HG03064 (cell line): ENCODE data around the gene TLE2.
"Not testable (repeated sequence)": the region's sequence is repeated elsewhere in the genome, so short reads cannot be mapped to it uniquely, and the experiment has no call there.

Experiments used
- ATAC-seq: cut with Tn5 transposase; IDR thresholded peaks from one replicate; pipeline ENCODE4 v1.9.1; 2021; ENCODE audit warnings: low read depth; ENCODE audit not compliant: unreplicated experiment

The TLE2 gene

DNA sequence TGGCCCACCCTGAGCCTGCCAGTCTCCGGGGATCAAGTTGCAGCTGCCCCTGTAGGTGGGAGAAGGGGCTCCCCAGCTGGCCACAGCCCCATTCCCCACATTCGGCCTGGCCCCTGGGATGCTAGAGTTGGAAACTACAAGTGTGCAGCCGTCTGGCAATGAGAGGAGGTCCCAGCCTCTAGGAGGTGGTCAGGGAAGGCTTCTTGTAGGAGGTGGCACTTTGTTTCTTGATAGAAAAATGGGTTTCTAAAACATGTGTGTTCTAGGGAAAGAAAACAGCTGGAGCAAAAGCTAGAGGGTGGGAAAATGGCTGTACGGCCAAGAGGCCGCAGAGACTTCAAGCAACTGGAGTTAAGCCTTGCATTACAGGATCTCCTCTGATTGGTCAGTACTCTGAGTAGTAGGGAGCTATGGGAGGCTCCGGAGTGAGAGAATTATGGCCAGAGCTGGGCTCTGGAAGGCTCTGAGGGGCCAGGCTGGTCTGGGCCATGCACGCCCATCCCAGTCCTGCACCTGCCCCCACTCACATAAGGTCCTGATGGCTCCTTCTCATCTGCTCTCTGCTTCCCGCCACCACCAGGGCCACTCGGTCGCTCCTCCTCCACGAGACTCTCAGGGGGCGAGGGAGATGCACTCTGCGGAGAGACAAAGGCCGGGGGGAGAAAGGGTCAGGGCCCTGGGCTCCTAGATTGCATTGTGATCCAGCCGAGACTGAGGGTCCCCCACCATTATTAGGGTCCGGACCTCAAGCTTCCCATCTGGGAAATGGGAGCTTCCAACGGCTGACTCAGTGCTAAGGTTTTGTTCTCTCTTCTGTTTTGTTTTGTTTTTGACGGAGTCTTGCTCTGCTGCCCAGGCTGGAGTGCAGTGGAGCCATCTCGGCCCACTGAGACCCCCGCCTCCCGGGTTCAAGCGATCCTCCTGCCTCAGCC is 13.7 kb downstream of the TLE2 start:
- ATAC-seq: no peak

DNA sequence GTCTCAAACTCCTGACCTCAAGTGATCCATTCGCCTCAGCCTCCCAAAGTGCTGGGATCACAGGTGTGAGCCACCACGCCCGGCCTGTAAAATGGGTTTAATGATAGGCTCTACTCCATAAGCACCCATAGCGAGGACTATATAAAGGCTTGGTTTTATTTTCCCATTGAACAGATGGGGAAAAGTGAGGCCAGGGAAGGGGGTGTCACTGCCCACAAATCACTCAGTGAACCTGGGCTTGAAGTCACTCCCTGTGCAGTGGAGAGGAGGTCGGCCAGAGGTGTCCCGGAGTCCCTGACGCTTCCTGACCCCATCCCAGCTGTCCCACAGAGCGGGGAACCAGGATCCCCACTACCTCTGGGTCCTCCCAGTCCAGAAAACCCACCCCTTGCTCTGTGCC is 14.9 kb downstream of the TLE2 start:
- no peak for ATAC-seq

- no peak for ATAC-seq
These were observed 15.8 kb downstream of the TLE2 start for GRCh38 chr19:3013263-3013725.

GRCh38 chr19:3012621-3013262 is 16.3 kb downstream of the TLE2 start:
- ATAC-seq: no peak

GRCh38 chr19:3012059-3012458 is 17.0 kb downstream of the TLE2 start:
- not testable (repeated sequence) for ATAC-seq

DNA sequence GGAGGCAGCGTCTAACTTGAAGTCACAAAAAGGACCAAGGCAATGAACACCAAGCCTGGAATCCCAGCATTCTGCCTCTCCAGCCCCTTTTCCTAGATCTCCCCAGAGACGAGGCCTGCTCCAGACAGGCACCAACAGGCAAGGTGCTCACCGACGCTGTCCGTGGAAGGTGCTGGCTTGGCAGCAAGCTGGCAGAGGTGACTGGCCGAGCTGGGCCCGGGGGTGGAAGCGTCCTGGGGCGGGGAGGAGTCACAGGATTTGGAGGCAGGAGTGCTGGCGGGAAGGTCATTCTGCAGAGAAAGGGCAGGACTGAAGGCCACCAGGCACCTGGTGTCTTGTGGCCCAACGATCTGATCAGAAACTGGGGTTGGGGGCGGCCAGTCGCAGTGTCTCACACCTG is 18.2 kb downstream of the TLE2 start:
- no peak for ATAC-seq

GRCh38 chr19:3008994-3009393 is 20.1 kb downstream of the TLE2 start:
- ATAC-seq: no peak

GRCh38 chr19:3007975-3008374 is 21.1 kb downstream of the TLE2 start:
- no peak for ATAC-seq

GRCh38 chr19:3006075-3006767 is 22.9 kb downstream of the TLE2 start:
- no peak for ATAC-seq

- no peak for ATAC-seq
These were observed 23.7 kb downstream of the TLE2 start for GRCh38 chr19:3005345-3005744.

- no peak for ATAC-seq
These were observed 24.6 kb downstream of the TLE2 start for GRCh38 chr19:3004522-3004921.

DNA sequence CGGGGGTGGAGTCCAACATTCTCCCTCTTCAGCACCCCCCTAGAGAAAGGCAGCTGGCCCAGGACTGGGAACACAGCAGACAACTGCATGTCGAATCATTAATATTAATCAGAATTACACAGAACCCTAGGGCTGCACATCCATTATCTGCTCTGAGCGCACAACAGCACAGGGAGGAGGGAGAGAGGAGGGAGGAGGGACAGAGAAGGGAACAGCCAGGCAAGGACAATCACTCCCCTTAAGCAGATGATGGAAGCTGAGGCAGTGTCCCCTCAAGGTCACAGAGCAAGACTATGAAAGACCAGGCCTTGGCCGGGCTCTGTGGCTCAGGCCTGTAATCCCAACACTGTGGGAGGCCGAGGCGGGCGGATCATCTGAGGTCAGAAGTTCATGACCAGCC is 26.0 kb downstream of the TLE2 start:
- no peak for ATAC-seq

- no peak for ATAC-seq
These were observed 27.8 kb downstream of the TLE2 start for GRCh38 chr19:3001235-3001800.

- no peak for ATAC-seq
These were observed 30.4 kb downstream of the TLE2 start for GRCh38 chr19:2998642-2999041.

DNA sequence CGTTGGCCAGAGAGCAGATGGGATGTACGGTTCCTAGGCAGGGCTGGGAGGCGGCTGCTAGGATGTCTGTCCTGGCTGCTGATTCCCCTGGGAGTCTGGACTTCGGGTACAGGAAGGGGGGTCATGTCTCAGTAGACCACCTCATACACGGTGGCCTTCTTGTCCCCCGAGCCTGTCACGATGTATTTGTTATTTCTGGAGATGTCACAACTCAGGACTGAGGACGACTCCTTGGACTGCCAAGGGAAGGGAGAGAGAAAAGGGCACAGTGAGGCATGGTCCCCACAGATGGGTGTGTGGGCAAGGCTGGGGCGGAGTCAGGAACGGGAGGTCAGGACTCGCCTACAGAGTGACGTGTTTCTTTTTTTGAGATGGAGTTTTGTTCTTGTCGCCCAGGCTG is 31.4 kb downstream of the TLE2 start:
- ATAC-seq: no peak

DNA sequence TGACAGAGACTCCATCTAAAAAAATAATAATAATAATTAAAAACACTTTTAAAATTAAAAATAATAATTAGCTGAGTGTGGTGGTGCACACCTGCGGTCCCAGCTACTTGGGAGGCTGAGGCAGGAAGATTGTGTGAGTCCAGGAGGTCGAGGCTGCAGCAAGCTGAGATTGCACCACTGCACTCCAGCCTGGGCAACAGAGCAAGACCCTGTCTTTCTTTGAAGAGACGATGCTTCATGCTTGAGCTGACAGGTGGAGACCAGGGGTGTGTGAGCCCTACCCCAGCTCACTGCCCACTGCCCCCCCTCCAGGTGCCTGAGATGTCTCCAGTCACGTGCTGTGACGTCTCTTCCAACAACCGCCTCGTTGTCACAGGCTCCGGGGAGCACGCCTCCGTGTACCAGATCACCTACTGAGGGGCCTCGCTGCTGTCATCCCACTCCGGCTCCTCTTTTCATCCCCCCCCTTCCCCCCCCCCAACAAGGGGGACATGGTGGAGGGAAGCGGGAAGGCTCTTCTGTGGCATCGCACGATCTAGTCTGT is 34.4 kb downstream of the TLE2 start:
- ATAC-seq: no peak

DNA sequence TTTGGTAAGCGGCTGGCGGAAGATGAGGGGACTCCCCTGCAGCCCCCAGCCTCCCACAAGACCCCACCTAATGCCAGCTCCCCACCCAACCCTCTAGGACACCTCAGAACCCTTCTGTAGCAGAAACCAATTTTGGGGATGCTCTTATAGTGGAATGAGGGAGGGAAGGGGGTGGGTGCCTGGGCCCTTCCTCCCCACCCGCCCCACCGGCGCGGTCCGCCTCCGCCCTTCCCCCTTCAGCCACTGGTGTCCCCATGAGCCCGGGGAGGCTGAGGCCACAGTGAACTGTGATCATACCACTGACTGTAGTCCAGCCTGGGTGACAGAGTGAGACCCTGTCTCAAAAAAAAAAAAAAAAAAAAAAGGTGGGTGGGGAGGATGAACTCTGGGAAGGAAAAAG is 35.5 kb downstream of the TLE2 start:
- no peak for ATAC-seq

- ATAC-seq: no peak
These were observed 36.1 kb downstream of the TLE2 start for GRCh38 chr19:2992958-2993357.

- not testable (repeated sequence) for ATAC-seq
These were observed 36.7 kb downstream of the TLE2 start for GRCh38 chr19:2992333-2992732.

DNA sequence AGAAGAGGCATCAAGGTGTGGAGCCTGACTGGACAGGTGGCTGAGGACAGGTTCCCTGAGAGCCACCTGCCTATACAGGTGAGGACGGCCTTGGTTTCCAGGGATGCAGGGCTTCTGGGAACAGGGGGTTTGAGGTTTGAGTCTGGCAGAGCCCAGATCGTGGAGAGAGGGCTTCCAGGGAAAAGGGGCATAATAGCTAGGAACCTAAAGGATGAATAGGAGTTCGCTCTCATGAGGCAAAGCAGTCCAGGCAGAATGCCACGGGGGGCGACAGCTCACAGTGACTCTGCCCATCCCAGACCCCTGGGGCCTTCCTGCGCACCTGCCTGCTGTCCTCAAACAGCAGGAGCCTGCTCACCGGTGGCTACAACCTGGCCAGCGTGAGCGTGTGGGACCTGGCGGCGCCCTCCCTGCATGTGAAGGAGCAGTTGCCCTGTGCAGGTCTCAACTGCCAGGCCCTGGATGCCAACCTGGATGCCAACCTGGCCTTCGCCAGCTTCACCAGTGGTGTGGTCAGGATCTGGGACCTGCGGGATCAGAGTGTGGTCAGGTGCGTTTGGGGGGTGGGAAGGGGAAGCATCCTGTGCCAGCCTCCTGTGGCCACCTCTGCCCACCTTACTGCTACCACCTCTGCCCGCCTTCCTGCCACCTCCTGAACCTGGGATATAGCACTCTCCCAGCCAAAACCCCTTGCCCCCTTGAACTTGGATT is 39.7 kb downstream of the TLE2 start:
- no peak for ATAC-seq
